Fibroblast of upper back skin (primary cell): Measurements from ENCODE around the gene FBP1.

Experiments used
- DNase-seq: peaks from one replicate; pipeline ENCODE4 v3.0.0-alpha.2; 2013

The FBP1 gene

DNA sequence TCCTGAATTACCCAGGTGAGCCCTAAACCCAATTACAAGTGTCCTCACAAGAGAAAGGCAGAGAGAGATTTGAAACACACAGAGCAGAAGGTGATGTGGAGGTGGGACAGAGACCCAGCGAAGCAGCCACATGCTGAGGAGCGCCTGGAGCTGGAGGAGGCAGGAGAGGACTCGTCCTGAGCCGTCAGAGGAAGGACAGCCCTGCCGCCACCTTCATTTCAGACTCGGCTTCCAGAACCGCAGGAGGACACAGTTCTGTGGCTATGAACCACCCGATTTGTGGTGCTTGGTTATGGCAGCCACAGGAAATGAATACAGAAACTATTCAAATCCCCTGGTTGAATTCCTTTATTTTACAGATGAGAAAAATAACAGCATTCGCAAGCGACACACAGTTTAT is 16.4 kb upstream of the FBP1 start:
- no peak for DNase-seq

DNA sequence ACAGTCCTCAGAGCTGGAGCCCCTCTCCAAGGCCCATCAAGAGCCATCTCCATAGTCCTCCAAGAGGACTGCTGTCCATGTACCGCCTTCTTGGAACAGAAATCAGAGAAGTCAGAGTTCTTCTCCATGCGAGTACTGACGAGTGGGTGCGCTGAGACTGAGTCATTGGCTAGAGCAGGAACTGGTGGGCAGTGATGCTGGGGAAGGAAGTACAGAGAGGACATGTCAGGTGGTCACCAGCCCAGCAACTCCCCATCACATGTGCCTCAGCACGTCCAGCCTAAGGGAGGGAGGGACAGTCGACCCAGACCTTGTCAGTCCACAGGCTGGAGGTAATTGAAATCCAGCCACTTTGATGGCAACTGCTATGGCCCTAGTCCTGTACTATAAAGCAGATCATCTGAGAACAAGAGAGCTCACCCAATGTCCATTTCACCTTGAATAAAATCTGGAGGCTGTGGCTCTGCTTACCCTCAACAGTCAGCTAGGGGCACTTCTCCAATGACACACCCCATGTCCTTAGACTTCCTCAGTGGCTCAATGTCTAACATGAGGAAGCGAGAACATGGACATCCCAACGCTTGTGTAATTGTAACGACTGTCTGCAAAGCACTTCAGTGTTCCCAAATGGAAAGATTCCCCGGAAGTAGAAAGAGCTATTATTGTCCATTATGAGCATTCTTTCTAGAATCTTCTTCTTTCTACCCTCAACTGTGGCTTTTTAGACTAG is 15.0 kb upstream of the FBP1 start:
- no peak for DNase-seq

DNA sequence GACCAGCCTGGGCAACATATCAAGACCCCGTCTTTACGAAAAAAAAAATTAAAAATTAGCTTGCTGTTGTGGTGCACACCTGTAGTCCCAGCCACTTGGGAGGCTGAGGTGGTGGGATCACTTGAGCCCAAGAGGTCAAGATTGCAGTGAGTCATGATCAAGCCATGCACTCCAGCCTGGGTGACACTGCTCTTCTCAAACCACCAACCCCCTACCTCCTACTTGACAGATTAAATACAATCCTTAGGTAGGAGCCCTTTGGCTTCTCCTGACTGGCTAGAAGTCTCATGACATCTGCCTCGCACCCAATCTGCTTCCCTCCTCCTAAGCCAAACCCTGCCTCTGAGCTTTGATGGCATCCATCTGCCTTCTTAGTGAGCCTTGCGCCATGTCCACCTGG is 11.6 kb upstream of the FBP1 start:
- no peak for DNase-seq

DNA sequence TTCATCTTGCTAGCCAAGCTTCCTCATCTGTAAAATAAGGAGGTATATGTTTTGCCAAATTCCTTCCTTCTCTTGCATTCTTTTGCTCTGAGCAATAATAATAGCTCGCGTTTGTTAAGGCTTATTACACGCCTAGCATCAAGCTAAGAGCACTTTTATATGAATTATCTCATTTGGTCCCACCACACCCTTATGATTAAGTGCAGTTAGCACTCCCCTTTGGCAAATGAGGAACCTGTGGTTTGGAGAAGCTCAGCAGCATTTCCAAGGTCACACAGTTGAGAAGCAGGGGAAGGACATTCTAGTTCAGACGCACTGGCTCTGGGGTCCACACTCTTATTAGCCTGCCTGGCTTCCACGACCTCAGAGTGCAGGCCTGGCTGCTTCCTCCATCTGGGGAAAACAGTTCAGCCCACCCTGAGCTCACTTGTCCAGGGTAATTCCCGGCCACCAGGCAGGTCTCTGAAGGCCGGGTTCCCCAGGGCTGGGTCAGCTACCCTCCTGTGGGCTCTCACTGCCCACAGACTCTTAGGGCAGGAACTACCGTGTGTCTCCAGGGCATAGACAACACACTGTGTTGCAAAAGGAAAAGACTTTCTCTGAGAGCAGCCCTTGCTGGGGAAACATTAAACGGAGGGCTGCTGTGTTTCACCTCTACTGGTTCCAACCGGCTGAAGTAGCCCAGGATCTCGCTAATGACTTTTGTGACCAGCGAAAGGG is 9.9 kb upstream of the FBP1 start:
- DNase-seq = peak; percentile 69

DNA sequence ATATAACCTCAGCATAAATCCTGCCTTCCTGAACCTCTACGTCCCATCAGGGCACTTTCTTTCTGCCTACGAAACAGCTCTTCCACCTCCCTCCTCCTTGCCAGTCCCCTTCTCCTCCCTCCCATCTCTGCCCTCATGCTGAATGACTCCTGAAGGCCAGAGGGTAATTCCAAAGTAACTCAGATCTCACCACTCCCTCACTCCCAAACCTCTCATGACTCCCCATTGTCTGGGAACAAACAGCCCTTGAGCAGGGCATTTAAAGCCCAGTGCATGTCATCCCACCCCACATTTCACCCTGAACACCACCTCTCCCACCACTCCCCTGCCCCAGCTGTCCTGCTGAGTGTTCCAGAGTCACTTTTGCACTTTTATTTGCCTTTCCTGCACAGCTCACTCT is 8.9 kb upstream of the FBP1 start:
- DNase-seq = no peak

DNA sequence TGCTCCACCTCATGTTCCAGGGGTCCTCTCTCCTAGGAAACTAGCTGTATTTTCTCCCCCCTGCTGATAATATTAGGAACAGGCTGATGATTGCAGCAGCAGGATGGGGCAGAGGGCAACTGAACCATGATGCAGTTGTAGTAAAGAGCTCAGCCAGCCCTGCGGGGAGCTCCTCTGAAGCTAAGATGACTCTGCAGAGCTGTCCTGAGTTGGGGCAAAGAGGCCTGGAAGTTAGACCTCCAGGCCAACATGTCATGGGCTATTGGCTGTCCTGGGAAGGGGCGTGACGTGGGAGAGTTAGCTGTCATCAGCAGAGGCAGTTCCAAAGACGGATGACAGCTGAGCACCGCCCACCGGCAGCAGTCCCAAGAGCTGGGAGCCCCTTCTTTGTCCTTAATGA is 6.6 kb upstream of the FBP1 start:
- DNase-seq = no peak

DNA sequence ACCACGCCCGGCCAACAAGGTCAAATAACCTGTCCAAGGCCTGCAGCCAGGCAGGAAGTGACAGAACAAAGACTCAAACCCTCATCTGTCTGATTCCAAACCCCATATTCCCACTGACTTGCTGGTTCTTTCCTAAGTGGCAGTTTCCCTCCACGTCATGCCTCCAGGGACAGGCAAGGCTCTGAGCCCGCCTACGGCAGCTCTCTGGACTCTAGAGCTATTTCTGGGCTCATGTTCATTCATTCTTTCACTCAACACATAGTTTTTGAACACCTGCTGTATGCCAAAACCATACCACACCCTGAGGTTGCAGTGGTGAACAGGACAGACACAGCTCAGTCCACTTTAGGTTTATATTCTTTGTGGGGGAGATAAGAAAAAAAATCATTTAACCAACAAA is 5.2 kb upstream of the FBP1 start:
- no peak for DNase-seq

DNA sequence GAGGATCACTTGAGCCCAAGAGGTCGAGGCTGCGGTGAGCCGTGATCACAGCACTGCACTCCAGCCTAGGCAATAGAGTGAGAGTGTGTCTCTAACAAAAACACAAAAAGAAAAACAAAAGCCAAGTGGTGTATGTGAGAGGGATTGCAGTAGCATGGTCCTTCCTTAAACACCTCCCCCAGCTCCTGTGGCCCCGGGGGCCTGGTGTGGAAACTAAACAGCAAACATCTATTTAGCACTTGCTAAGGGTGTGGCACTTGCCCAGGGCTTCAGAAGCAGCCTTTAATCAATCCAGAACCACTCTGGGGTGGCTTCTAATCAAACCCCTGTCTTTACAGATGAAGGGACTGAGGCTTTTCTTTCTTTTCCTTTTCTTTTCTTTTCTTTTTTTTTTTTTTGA is 4.4 kb upstream of the FBP1 start:
- no peak for DNase-seq

DNA sequence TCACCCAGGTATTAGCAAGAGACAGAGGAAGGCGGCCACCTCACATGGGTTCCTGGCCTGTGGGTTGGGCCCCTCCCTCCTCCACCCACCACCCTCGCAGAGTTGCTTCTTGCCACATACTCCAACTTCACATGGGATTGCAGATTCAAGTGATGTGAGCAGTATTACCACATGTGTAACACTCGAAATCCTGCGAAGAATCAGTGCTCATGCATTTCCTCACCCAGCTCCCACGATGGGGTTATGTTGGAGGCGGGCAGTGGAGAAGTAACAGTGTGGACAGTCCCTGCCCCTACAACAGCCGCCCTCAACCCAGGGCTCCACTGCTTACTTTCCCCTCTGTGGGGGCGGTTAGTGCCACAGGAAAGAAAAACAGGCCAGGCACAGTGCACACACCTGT is 3.9 kb upstream of the FBP1 start:
- no peak for DNase-seq

DNA sequence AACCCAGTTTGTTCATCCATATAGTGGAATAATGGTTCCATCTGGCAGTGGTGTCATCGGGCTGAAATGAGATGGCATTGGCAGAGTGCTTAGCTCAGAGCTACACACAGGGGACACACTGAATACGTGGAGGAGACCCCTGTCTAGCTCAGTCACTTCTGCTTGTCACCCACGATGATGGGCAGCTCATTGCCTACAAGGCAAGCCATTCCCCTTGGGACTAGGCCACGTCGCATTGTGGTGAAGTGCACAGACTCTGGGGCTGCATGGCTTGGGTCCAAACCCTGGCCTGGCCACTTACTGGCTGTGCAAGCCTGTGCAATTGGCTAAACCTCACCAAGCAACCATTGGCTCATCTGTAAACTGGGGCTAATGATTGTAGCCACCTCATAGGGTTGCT is 3.2 kb upstream of the FBP1 start:
- DNase-seq = no peak

DNA sequence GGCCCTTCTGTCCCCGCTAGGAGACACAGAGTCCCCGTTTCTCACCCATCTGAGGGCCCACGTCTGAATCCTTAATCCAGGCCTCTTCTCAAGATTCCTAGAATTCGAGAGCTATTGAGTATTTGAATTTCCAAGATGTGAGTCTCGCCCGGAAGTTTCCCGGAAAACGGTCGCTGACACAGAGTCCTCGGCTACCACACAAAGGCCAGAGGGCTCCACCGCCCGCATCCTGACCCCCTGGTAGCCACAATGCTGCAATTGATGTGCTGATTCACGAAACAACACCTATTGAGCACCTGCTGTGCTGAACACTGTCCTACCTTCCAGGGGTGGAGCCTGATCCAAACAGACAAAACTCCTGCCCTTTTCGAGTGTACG is 670 bp upstream of the FBP1 start:
- DNase-seq = no peak

DNA sequence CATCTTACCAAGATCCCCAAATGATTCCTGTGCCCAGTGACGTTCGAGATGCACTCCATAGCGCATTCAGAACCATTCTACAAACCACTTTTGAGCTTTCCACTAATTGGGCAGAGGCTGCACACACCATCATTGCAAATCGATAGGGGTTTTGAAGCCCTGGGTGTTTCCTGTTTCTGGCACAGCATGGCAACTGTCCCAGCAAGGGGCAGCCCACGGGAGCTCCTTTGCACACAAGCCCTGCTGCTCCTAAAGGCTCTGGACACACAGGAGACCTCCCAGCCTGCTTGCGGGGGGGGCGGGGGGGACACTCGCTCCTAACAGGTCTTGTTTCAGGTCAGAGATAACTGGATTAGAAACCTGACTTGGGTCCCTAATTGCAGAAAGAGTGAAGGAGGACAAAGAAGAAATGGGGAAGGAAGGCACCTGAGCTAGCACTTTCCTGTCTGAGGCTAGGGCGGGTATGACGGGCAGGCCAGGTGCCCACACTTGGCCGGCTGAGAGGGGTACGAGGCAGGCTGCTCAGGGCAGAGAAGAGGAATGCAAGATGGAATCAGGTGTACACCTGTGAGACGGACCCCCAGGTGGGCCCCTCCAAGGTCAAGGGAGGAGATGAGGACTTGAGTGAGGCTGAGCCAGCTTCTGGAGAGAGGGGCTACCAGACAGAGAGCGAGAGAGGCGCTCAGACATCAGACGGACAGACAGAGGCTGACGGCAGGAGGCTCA is 820 bp downstream of the FBP1 start:
- no peak for DNase-seq

DNA sequence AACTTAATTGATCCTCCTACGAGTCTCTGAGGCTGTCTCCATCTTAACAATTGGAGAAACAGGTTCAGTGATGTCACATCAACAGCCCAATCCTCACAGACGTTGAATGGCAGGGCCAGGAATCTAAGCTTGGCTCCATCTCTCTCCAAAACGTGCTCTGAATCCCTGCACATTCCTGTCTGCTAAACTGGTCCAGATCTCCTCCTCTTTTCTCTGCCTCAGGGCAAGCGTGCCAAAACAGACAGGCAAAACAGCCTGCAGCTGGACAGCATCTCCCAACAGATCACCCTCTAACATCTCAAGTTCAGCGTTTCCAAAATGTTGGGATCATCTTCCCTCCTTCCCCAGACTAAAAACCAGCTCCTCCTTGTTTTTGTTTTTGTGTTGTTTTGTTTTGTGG is 6.6 kb downstream of the FBP1 start:
- peak; percentile 15 for DNase-seq

DNA sequence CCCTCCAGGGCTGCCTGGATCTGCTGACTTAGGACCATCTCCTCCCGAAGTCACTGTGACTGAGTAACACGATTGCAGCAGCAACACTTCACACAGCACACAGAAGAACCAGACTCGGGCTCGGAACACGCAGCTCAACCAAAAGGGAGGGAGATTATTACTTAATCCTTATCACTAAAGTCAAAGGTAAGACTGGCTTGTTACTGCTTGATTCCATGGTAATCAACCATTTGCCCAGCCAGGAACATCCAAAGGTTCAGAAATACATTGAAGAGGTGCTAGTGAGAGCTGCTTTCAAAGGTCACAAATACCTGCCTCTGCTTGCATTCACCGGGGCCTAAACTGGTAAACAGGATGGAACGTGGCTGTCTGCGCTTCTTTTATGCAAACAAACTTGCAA is 7.7 kb downstream of the FBP1 start:
- no peak for DNase-seq

DNA sequence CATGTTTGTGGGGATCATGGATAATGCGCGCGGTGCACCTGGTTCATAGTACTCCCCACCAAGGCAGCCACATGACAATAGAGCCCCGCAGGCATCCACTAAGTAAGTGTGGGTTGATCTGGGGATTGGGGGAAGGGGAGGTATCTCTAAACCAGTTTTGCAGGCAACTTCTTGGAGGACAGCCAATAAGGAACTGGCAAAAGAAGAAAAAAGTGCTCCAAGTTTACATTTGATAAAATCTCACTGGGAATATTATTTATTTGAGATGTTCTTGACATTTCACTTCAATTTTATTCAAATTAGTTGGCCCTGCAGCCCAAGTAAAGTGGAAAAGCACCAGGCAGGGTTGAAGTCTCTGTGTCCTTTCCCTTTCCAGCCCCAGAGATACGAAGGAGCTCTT is 8.5 kb downstream of the FBP1 start:
- no peak for DNase-seq

DNA sequence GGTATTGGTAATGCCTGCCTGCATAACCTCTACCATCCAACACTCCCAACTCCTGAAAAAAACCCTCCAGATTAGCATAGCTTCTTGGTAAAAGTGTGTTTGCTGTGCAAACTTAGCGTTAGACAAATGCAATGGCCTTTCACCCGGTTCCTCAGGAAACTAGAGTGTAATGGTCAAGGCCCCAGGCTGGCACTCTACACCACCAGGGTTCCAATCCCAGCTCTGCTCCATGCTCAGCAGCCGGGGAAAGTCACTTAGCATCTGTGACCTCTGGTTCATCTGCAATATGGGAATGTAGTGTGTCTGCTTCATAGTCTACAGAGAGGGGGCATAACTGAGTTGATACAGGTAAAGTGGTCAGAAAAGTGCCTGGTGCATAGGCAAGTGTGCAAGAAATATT is 9.0 kb downstream of the FBP1 start:
- no peak for DNase-seq

DNA sequence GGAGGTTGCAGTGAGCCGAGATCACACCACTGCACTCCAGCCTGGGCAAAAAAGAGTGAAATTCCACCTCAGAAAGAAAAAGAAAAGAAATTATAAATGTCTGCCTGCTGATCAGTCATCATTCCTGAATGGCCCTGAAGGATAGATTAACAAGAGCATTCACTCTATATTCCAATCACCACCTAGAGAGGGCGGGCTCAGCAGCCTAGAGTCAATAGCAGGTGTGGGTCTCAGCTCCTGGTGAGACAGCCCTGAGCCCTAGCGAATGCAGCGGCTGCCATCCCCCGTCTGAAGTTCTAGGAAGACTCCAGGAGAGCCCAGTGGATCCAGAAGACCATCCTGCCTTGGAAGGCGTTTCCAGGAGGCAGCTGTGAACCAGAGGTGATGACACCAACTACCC is 12.0 kb downstream of the FBP1 start:
- no peak for DNase-seq

DNA sequence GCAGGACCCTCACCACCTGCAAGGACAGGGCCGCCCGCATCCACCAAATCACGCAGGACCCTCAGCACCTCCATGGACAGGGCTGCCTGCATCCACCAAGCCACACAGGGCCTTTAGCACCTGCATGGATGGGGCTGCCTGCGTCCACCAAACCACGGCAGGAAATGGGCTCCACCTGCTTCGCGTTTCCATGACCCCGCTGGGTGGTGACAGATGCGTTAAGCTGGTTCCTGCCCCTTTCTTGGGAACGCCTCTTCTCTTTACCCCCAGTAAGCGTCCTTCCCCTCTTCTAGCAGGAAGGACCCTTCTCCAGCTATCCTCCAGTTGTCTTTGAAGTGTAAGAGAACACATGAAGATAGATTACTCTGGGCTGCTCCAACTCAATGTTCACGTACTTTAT is 13.5 kb downstream of the FBP1 start:
- DNase-seq = no peak

DNA sequence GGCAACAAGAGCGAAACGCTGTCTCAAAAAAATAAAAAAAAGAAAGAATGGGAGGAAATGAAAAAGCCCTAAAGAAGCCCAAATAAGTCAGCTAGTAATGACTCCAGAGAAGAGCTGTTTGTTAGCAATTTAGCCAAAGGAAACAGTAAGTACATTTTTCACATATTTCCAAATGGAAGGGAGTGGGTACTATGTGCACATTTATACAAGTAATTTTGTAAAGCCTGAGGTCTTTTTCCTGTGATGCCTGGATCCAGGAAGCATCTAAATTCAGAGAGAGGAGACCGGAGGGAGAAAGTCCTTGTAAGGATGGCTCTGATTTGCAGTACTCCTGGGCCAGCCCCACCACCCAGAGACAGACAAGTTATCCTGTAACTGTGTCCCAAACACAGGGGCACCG is 14.7 kb downstream of the FBP1 start:
- no peak for DNase-seq

DNA sequence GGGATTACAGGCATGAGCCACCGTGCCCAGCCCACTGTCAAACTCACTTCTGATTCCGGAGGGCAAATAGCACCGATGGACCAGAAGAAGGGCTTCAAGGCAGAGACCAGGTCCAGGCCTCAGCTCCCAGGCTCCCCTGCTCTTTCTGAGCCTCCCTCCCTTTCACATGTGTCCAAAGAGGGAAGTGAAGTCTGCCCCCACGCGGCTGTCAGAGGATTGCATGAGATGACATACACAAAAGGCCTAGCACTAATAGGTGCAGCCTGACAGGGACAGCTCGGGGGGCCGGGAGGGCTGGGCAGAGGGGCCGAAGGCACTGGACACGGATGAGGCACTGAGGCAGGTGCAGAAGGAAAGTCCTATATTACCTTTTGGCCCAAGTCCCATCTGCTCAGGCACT is 16.1 kb downstream of the FBP1 start:
- peak; percentile 22 for DNase-seq

DNA sequence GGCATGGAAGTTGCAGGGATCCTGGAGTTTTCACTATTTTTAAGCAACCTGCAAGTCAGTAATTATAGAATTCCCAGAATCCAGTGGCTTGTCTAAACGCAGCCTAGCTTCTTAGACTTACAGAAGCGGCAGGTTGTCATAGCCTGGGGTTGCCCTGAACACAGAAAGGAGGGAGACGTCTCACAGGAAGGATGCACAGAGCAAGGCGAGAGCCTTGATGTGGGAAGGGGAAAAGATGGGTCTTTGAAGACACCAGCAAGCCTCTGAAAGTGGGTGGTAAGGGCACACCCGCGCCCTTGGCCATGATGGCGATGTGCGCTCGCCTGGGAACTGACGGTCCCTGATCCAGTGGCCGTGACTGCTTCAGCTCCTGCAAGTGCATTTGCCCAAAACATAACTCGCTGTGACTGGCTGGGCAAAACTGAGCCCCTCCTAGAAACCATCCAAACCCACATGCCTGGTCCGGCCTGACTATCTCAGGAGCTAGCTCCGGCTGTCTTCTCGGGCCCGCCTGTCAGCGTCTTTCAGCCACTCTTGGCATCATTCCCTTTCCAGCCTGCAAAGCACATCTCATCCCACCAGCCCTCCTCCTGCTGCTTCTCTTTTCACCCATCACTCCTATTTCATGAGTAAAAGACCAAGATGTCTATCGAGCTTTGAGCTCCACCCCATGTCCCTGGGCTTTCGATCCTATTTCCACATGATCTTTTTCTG is 17.1 kb downstream of the FBP1 start:
- no peak for DNase-seq

DNA sequence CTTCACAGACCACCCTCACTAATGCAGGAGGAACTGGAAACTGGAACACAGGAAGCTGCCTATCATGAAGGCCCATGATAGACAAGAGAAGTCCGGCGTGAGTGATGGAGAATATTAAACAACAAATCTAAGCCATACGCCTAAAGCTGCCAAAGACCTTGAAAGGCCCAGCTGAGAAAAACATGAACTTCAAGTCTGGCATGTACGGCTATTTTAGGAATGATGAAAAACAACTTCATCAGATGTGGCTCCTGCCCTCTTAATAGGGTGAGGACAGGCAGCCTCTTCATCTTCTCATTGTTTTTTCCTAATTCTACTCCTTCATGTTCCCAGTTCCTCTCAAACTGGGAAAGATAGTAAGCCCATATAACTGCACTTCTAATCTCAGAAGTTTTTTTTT is 20.3 kb downstream of the FBP1 start:
- DNase-seq = no peak

DNA sequence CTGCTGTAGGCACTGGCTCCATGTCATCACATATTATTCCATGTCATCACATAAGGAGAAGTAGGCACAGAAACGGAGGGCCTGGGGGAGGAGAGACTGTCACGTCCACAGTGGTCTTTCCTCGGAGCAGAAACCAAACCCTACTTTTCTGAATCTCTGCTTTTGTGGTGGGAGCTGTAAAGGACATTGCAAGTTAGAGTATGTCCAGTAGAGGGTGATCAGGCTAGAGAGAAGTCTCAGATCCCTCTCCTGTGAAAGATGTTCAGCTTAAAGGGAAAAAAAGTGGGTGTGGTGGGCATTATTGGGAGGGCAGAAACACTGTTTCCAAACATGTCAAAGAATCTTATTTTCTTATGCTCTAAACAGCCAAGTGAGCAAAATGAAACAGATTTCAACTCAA is 26.3 kb downstream of the FBP1 start:
- no peak for DNase-seq

DNA sequence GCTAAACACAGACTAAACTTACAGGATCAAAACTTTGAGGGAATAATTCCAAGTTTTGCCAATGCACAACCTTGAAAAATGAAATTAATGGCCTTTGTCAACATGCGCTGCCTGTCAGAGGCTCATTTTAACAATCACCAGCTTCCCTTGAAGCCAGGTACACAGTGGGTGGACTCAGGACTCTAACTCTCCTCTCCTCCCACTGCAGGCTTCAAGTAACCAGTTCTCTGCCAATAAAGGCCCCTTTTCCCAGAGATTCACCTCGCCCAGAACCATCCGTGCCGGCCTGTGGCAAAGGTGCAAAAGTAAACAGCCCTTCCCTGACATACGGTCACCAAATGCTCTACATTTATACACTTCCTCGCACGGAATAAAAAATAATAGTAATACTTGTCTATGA is 27.2 kb downstream of the FBP1 start:
- no peak for DNase-seq
